Glutamatergic neuron (in vitro differentiated cells): ENCODE results near the gene PITHD1. TPM values are rescaled to one million over a fixed set of nuclear protein-coding genes. Genes with fewer than 3 reads are reported as not detected.

Experiments
- DNase-seq: peaks from one replicate; pipeline ENCODE4 v3.0.0; 2022
- H3K27ac Mint-ChIP-seq: one replicate; pipeline ENCODE4 v1.8.0; 2020; ENCODE audit warnings: mild to moderate bottlenecking, mixed read lengths, inconsistent platforms; ENCODE audit not compliant: unreplicated experiment
- H3K27me3 Mint-ChIP-seq: one replicate; pipeline ENCODE4 v1.8.0; 2020; ENCODE audit warnings: mild to moderate bottlenecking, moderate library complexity, mixed read lengths, inconsistent platforms; ENCODE audit not compliant: unreplicated experiment
- H3K36me3 Mint-ChIP-seq: one replicate; pipeline ENCODE4 v1.8.0; 2020; ENCODE audit warnings: mild to moderate bottlenecking, mixed read lengths, inconsistent platforms; ENCODE audit not compliant: unreplicated experiment
- H3K4me1 Mint-ChIP-seq: one replicate; pipeline ENCODE4 v1.8.0; 2020; ENCODE audit warnings: mild to moderate bottlenecking, low read depth, mixed read lengths, inconsistent platforms; ENCODE audit not compliant: unreplicated experiment
- H3K4me3 Mint-ChIP-seq: one replicate; pipeline ENCODE4 v1.8.0; 2020; ENCODE audit warnings: mild to moderate bottlenecking, mixed read lengths, inconsistent platforms; ENCODE audit not compliant: unreplicated experiment
- H3K9me3 Mint-ChIP-seq: one replicate; pipeline ENCODE4 v1.8.0; 2020; ENCODE audit warnings: mild to moderate bottlenecking, moderate library complexity, mixed read lengths, inconsistent platforms; ENCODE audit not compliant: unreplicated experiment
- CTCF ChIP-seq: fragments of 200-600 bp; sonication (generic); IDR thresholded peaks from one replicate; pipeline ENCODE4 v1.5.0; 2021; ENCODE audit not compliant: partially characterized antibody, unreplicated experiment
- total RNA-seq: library from RNA; stranded (reverse); fragmentation: NEBNext Ultra II Directional; extraction: Animal tissue kit (Norgen Biotek cat#: 25700); gene quantifications from one replicate; pipeline ENCODE4 v1.2.1, GENCODE V29; 2021; ENCODE audit not compliant: unreplicated experiment

PITHD1 gene
- total RNA-seq, 1 donor from 2014 or later = 35.0 TPM

GRCh38 chr1:23741609-23742008 is 36.6 kb upstream of the PITHD1 start:
- H3K27me3 Mint-ChIP-seq = peaks cover 4% of the 10 kb centered on the region
- no peak for DNase-seq
- H3K27ac Mint-ChIP-seq = no peak overlapping the region
- H3K36me3 Mint-ChIP-seq = no peaks in the 10 kb centered on the region
- peaks cover 10% of the 10 kb centered on the region for H3K9me3 Mint-ChIP-seq
- TF ChIP-seq CTCF = no peak
- peaks cover 9% of the 10 kb centered on the region for H3K4me1 Mint-ChIP-seq
- H3K4me3 Mint-ChIP-seq = peak overlapping the region; percentile 83

GRCh38 chr1:23742670-23743286 is 35.4 kb upstream of the PITHD1 start:
- H3K9me3 Mint-ChIP-seq = peaks cover 10% of the 10 kb centered on the region
- peaks cover 4% of the 10 kb centered on the region for H3K27me3 Mint-ChIP-seq
- peaks cover 9% of the 10 kb centered on the region for H3K4me1 Mint-ChIP-seq
- no peak for TF ChIP-seq CTCF
- no peak for DNase-seq
- H3K27ac Mint-ChIP-seq = peak overlapping the region; percentile 48
- H3K36me3 Mint-ChIP-seq = no peaks in the 10 kb centered on the region
- H3K4me3 Mint-ChIP-seq = peak overlapping the region; percentile 83

- no peak for TF ChIP-seq CTCF
- peak within 1 kb of the TSS; percentile 88 for H3K27ac Mint-ChIP-seq
- peak within 1 kb of the TSS; percentile 95 for H3K4me3 Mint-ChIP-seq
- H3K36me3 Mint-ChIP-seq = no peaks in the 10 kb centered on the region
- peaks cover 4% of the 10 kb centered on the region for H3K27me3 Mint-ChIP-seq
- peaks cover 9% of the 10 kb centered on the region for H3K4me1 Mint-ChIP-seq
- peak; percentile 83 for DNase-seq
- H3K9me3 Mint-ChIP-seq = peaks cover 10% of the 10 kb centered on the region
These were observed 34.7 kb upstream of the PITHD1 start, which contains the start of gene ELOA for GRCh38 chr1:23743287-23744152. TSS of gene ELOA (plus strand) at chr1:23743471. CDS start at chr1:23743504, 33 bp downstream.

- Mint-ChIP-seq H3K4me3 (peak overlapping the region; percentile 95), H3K4me1 (peaks cover 9% of the 10 kb centered on the region), H3K27me3 (peaks cover 4% of the 10 kb centered on the region), H3K9me3 (peaks cover 10% of the 10 kb centered on the region), H3K36me3 (no peaks in the 10 kb centered on the region), H3K27ac (no peak overlapping the region)
- TF ChIP-seq CTCF = peak; percentile 55
- no peak for DNase-seq
These were observed 32.7 kb upstream of the PITHD1 start for GRCh38 chr1:23745515-23745914.

- Mint-ChIP-seq H3K36me3 (no peaks in the 10 kb centered on the region), H3K4me1 (peaks cover 9% of the 10 kb centered on the region), H3K27ac (no peak overlapping the region), H3K9me3 (peaks cover 8% of the 10 kb centered on the region), H3K4me3 (no peak overlapping the region), H3K27me3 (peaks cover 4% of the 10 kb centered on the region)
- no peak for DNase-seq
- no peak for TF ChIP-seq CTCF
These were observed 30.2 kb upstream of the PITHD1 start for GRCh38 chr1:23748016-23748415.
